Measurements from ENCODE around the gene NFAT5.

DNA sequence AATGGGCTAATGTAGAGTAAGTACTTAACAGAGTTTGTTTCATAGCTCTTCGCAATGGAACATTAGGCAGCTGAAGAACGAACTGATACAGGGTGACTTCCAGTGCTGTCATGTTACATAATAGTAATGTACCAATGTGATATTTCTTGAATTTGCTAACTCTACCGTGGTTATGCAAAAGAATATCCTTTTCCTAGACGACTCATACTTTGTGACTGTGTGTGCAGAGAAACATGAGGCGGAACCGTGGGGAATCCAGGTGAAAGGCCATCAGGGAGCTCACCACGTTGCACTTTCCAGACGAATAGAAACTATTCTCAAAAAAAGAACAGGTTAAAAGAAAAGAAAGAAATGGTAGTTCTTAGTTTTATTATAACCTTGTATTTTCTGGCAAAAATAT is 175.8 kb downstream of the NFAT5 start:
- TF ChIP-seq, protein P1, sequence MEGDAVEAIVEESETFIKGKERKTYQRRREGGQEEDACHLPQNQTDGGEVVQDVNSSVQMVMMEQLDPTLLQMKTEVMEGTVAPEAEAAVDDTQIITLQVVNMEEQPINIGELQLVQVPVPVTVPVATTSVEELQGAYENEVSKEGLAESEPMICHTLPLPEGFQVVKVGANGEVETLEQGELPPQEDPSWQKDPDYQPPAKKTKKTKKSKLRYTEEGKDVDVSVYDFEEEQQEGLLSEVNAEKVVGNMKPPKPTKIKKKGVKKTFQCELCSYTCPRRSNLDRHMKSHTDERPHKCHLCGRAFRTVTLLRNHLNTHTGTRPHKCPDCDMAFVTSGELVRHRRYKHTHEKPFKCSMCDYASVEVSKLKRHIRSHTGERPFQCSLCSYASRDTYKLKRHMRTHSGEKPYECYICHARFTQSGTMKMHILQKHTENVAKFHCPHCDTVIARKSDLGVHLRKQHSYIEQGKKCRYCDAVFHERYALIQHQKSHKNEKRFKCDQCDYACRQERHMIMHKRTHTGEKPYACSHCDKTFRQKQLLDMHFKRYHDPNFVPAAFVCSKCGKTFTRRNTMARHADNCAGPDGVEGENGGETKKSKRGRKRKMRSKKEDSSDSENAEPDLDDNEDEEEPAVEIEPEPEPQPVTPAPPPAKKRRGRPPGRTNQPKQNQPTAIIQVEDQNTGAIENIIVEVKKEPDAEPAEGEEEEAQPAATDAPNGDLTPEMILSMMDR (IDR thresholded peaks at IDR 0.05): no peak
- TF ChIP-seq POLR2A (IDR thresholded peaks at IDR 0.05): no peak

All from suprapubic skin (tissue), 3 donors.